ENCODE measurements around the gene REEP3.

REEP3 gene

DNA sequence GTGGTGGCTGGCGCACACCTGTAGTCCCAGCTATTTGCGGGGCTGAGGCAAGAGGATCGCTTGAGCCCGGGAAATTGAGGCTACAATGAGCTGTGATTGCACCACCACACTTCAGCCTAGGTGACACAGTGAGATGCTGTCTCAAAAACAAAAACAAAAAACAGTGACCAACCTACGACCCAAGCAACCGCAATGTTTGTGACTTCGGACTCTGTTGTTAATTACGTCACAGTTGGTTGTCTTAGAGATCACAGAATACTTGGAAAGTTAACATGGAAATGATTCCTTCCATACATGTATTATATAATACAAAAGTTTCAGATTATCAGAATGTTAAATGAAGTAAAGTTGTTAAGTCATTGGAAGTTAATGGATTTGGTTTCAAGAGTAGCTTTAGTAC is 106.2 kb downstream of the REEP3 start:
- TF ChIP-seq CTCF (IDR thresholded peaks at IDR 0.05; ENCODE audit: low read depth, low read length, missing control alignments) = no peak
- no peak overlapping the region for H3K4me3 ChIP-seq (ENCODE audit: low read depth, low read length)
- in situ Hi-C loops (cut with HindIII; ENCODE audit: low sequenced_read_pairs) = no loop called here
- DNase-seq (ENCODE audit: low read depth) = no peak

DNA sequence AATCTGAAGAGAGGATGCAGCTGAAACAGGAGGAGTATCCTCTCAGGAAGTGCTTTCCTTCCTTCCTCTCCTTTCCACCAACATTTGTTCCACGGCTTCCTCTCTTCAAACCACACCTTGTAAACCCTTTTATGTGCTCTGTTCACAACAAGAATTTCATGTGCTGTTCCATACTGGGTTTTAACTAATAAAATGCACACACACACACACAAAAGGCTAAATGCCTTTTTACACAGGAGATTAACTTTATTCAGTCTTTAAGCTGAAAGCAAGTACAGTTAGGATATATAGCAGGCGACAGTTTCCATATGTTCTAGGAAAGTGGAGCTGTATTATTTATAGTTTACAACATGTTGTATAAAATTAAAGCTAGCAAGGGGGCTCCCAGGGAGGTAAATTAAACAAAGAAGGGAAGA is 106.7 kb downstream of the REEP3 start:
- H3K4me3 ChIP-seq (ENCODE audit: low read depth, low read length) = no peak overlapping the region
- no peak for TF ChIP-seq CTCF (IDR thresholded peaks at IDR 0.05; ENCODE audit: low read depth, low read length, missing control alignments)
- no peak for DNase-seq (ENCODE audit: low read depth)
- in situ Hi-C loops (cut with HindIII; ENCODE audit: low sequenced_read_pairs) = no loop called here

DNA sequence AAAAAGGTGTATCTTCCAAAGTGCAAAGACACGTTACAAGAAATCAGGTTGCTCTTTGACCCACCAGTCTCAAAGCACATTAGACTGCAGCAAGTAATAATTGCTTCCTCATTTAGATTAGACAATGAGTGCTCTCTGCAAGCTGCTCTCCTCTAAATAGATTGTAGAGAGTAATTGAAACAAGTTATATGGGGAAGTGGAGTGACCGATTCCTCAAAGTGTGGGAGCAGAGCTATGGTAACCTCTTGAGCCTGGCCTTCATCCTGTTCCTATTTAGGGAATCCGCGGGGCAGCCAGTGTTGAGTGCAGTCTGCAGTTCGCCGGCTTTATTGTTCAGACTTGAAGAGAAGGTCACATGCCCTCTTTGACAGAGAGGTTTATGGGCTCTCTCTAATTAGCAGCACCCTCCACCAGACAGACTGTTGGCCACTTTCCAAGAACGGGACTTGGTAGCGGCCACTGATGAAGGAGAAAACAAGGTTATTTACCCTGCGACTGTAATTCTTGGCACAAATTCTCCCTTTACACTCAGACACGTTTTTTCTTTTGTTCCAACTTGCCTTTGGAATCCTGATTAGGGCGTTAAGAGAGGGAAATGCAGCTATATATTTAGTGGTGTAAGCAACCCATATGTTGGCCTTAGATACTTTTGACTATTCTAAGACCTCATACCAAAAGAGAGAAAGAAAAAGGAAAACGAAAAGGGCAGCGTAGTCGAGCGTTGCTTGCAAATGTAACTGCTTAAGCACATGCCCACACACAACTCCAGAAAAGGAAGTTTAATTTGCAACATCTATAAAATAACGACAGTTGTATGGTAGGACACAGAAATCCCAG is 107.5 kb downstream of the REEP3 start:
- in situ Hi-C loops (cut with HindIII; ENCODE audit: low sequenced_read_pairs) = no loop called here
- H3K4me3 ChIP-seq (ENCODE audit: low read depth, low read length) = peak overlapping the region; percentile 25
- no peak for TF ChIP-seq CTCF (IDR thresholded peaks at IDR 0.05; ENCODE audit: low read depth, low read length, missing control alignments)
- no peak for DNase-seq (ENCODE audit: low read depth)

DNA sequence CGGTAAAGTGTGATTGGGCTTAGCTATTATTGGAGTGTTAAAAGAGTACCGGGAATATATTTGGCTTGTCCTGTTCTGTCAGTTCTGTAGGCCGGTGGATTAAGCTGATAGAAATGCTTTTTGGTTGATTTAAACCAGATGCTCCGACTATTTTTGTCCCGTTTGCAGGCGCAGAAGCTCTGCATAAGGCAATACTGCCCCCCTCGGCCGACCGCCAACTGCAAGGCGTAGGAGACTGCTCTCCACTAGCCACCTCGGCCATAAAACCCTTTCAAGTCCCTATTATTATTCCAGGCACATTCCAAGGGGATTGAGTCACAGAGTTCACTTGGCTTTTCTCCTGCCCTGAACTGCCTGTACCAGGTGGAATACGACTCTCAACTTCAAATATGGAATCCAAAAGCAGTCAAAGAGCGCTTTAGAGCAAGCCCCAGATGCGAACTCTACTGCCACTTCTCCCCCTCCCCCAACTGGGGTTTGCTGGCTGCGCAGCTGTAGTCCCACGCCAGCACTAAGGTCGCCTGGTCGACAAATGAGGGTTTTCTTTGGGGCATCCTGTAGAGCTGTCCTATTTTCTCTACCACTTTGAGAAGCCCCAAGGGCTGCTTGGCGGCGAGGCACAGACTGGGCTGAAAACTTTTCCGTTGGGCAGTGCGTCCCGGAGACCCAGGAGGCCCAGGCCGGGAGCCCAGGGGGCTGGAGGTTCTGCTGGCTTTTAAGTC is 108.3 kb downstream of the REEP3 start:
- TF ChIP-seq CTCF (IDR thresholded peaks at IDR 0.05; ENCODE audit: low read depth, low read length, missing control alignments) = peak; percentile 86
- in situ Hi-C loops (cut with HindIII; ENCODE audit: low sequenced_read_pairs) = loop anchor here (5.0 kb wide), 1 partner anchor 93 kb away; no protein-coding TSS in a partner anchor
- peak overlapping the region; percentile 52 for H3K4me3 ChIP-seq (ENCODE audit: low read depth, low read length)
- DNase-seq (ENCODE audit: low read depth) = peak; percentile 99

- DNase-seq (ENCODE audit: low read depth) = peak; percentile 70
- peak overlapping the region; percentile 52 for H3K4me3 ChIP-seq (ENCODE audit: low read depth, low read length)
- TF ChIP-seq CTCF (IDR thresholded peaks at IDR 0.05; ENCODE audit: low read depth, low read length, missing control alignments) = no peak
- in situ Hi-C loops (cut with HindIII; ENCODE audit: low sequenced_read_pairs) = loop anchor here (5.0 kb wide), 1 partner anchor 92 kb away; no protein-coding TSS in a partner anchor
Measured at GRCh38 chr10:63630085-63630930, 109.1 kb downstream of the REEP3 start.

Data from astrocyte of the cerebellum (primary cell).